Natural killer cell (primary cell): ENCODE results near the gene BASP1. TPM values are rescaled to one million over a fixed set of nuclear protein-coding genes. Genes with fewer than 3 reads are reported as not detected.

Experiments used
- ATAC-seq, 3 donors: fragments of 150-1000 bp in 2 of 3; fragments of 200-7000 bp in 1 of 3; cut with Tn5 transposase; 1 replicate in 1 of 3; 2 replicates in 2 of 3; pipeline ENCODE4 v1.10.0; 2021; ENCODE audit warnings: mild to moderate bottlenecking in 2 of 3, moderate library complexity in 2 of 3
- DNase-seq, 2 donors: peaks; one replicate each; pipeline versions ENCODE4 v3.0.0 to v3.0.0-alpha.2; 2013 to 2021; ENCODE audit warnings: mixed read lengths in 1 of 2
- H3K27ac ChIP-seq: one replicate; pipeline ENCODE4 v1.5.1; 2013; ENCODE audit warnings: mild to moderate bottlenecking, low read length
- H3K27me3 ChIP-seq: one replicate; pipeline ENCODE4 v1.6.1; 2013; ENCODE audit warnings: low read length; ENCODE audit not compliant: control insufficient read depth, insufficient read depth
- H3K36me3 ChIP-seq: one replicate; pipeline ENCODE4 v1.6.1; 2013; ENCODE audit warnings: low read length; ENCODE audit not compliant: control insufficient read depth, insufficient read depth
- H3K4me1 ChIP-seq: one replicate; pipeline ENCODE4 v1.6.1; 2013; ENCODE audit warnings: low read length; ENCODE audit not compliant: control insufficient read depth, insufficient read depth
- H3K4me3 ChIP-seq: one replicate; pipeline ENCODE4 v1.5.1; 2013; ENCODE audit warnings: low read length
- H3K9me3 ChIP-seq: one replicate; pipeline ENCODE4 v1.6.1; 2013; ENCODE audit warnings: low read length; ENCODE audit not compliant: control insufficient read depth, insufficient read depth
- H3K27ac Mint-ChIP-seq, 2 donors: one replicate each; pipeline ENCODE4 v1.8.0; 2022; ENCODE audit warnings: mild to moderate bottlenecking in 2 of 2, mixed read lengths in 2 of 2, moderate library complexity in 1 of 2
- H3K27me3 Mint-ChIP-seq, 2 donors: one replicate each; pipeline ENCODE4 v1.8.0; 2022; ENCODE audit warnings: low read depth in 2 of 2, mixed read lengths in 2 of 2
- H3K36me3 Mint-ChIP-seq: one replicate; pipeline ENCODE4 v1.8.0; 2022; ENCODE audit warnings: mixed read lengths
- H3K4me1 Mint-ChIP-seq, 2 donors: one replicate each; pipeline ENCODE4 v1.8.0; 2022; ENCODE audit warnings: mixed read lengths in 2 of 2
- H3K4me3 Mint-ChIP-seq: one replicate; pipeline ENCODE4 v1.8.0; 2022; ENCODE audit warnings: mild to moderate bottlenecking, moderate library complexity, mixed read lengths
- H3K9me3 Mint-ChIP-seq, 2 donors: one replicate each; pipeline ENCODE4 v1.8.0; 2022; ENCODE audit warnings: mixed read lengths in 2 of 2
- CTCF ChIP-seq: fragments of 200-600 bp; IDR thresholded peaks from one replicate; pipeline ENCODE4 v1.8.0; 2022; ENCODE audit warnings: antibody characterized with exemption
- WGBS: methylation state at CpG from one replicate; pipeline ENCODE4 v1.1.7; 2013; ENCODE audit warnings: missing lambda C conversion rate; ENCODE audit not compliant: insufficient coverage; 5-methylcytosine and 5-hydroxymethylcytosine counted together
- intact Hi-C: fragments of 100-400 bp; cut with micrococcal nuclease; formaldehyde crosslinking; loops from one replicate; pipeline ENCODE4 v1.14.2; 2022
- total RNA-seq, 4 donors: library from RNA; stranded (reverse); fragments of 120-200 nt in 1 of 4; gene quantifications; one replicate each; pipeline versions ENCODE4 v1.2.3 to v1.2.4, GENCODE V29; 2013 to 2022

BASP1 gene
- total RNA-seq, 3 donors from 2014 or later (not counting 1 experiment from before 2014, with no cell fraction given): 1.3 to 10.7 (median 2.5) TPM

- Histone ChIP-seq H3K27me3 (no peaks in the 10 kb centered on the region), H3K36me3 (no peaks in the 10 kb centered on the region), H3K4me3 (no peak overlapping the region), H3K9me3 (no peaks in the 10 kb centered on the region), H3K4me1 (no peaks in the 10 kb centered on the region), H3K27ac (no peak overlapping the region)
- no peak overlapping the region for H3K4me3 Mint-ChIP-seq
- no peaks in the 10 kb centered on the region for H3K27me3 Mint-ChIP-seq
- no peak for TF ChIP-seq CTCF
- peaks cover 10 to 13% of the 10 kb centered on the region in 2 donors for H3K9me3 Mint-ChIP-seq
- WGBS: 97% methylated on average over 4 of the region's 4 CpGs
- no peaks in the 10 kb centered on the region for H3K4me1 Mint-ChIP-seq
- intact Hi-C loops: no loop called here
- no peak for DNase-seq
- H3K27ac Mint-ChIP-seq: no peak overlapping the region
- no peaks in the 10 kb centered on the region for H3K36me3 Mint-ChIP-seq
- ATAC-seq: no peak
Measured at GRCh38 chr5:17312358-17312757, 94.9 kb downstream of the BASP1 start.

- Mint-ChIP-seq H3K4me1 (no peaks in the 10 kb centered on the region), H3K36me3 (no peaks in the 10 kb centered on the region), H3K27me3 (no peaks in the 10 kb centered on the region), H3K27ac (no peak overlapping the region), H3K9me3 (peaks cover 7 to 15% of the 10 kb centered on the region in 2 donors), H3K4me3 (no peak overlapping the region)
- no peak for TF ChIP-seq CTCF
- H3K4me1 ChIP-seq: peaks cover 4% of the 10 kb centered on the region
- H3K4me3 ChIP-seq: no peak overlapping the region
- ATAC-seq (no peak), DNase-seq (no peak)
- H3K27ac ChIP-seq: no peak overlapping the region
- H3K9me3 ChIP-seq: no peaks in the 10 kb centered on the region
- 50% methylated on average over 1 of the region's 5 CpGs for WGBS
- intact Hi-C loops: no loop called here
- H3K36me3 ChIP-seq: no peaks in the 10 kb centered on the region
- no peaks in the 10 kb centered on the region for H3K27me3 ChIP-seq
Measured at GRCh38 chr5:17314907-17315471, 97.6 kb downstream of the BASP1 start.

- H3K4me1 ChIP-seq: peaks cover 4% of the 10 kb centered on the region
- no peaks in the 10 kb centered on the region for H3K27me3 ChIP-seq
- 78% methylated on average over 11 of the region's 11 CpGs for WGBS
- Mint-ChIP-seq H3K9me3 (peaks cover 11 to 15% of the 10 kb centered on the region in 2 donors), H3K27ac (no peak overlapping the region), H3K27me3 (no peaks in the 10 kb centered on the region), H3K4me1 (no peaks in the 10 kb centered on the region), H3K4me3 (no peak overlapping the region), H3K36me3 (no peaks in the 10 kb centered on the region)
- no peak for DNase-seq
- no peak overlapping the region for H3K27ac ChIP-seq
- TF ChIP-seq CTCF: no peak
- no peaks in the 10 kb centered on the region for H3K36me3 ChIP-seq
- intact Hi-C loops: no loop called here
- no peak for ATAC-seq
- H3K4me3 ChIP-seq: no peak overlapping the region
- H3K9me3 ChIP-seq: no peaks in the 10 kb centered on the region
Measured at GRCh38 chr5:17315710-17316221, 98.3 kb downstream of the BASP1 start.

- Mint-ChIP-seq H3K36me3 (no peaks in the 10 kb centered on the region), H3K9me3 (peaks cover 11 to 15% of the 10 kb centered on the region in 2 donors), H3K4me3 (no peak overlapping the region), H3K27me3 (no peaks in the 10 kb centered on the region), H3K4me1 (no peaks in the 10 kb centered on the region), H3K27ac (no peak overlapping the region)
- Histone ChIP-seq H3K9me3 (no peaks in the 10 kb centered on the region), H3K4me3 (no peak overlapping the region), H3K27ac (no peak overlapping the region), H3K4me1 (peaks cover 4% of the 10 kb centered on the region), H3K27me3 (no peaks in the 10 kb centered on the region), H3K36me3 (no peaks in the 10 kb centered on the region)
- intact Hi-C loops: no loop called here
- WGBS: 3% methylated on average over 3 of the region's 6 CpGs
- DNase-seq (no peak), ATAC-seq (no peak)
- no peak for TF ChIP-seq CTCF
Measured at GRCh38 chr5:17316970-17317459, 99.6 kb downstream of the BASP1 start.
